CD4-positive, alpha-beta T cell treated with Interleukin-2 at 100 ng/mL for 4 hours (primary cell): ENCODE results near the gene LTBP2.
A peak's percentile ranks its signal among the peaks of the same experiment; 100 is the strongest.

Experiments used
- DNase-seq: peaks from one replicate; pipeline ENCODE4 v3.0.0-alpha.2; 2020; ENCODE audit warnings: low spot score

The LTBP2 gene

GRCh38 chr14:74507085-74507484 is 105.0 kb downstream of the LTBP2 start:
- DNase-seq, result no peak

GRCh38 chr14:74506411-74506851 is 105.6 kb downstream of the LTBP2 start:
- no peak for DNase-seq

- DNase-seq, result no peak
These were observed 106.2 kb downstream of the LTBP2 start for GRCh38 chr14:74505831-74506230.

- DNase-seq, result no peak
These were observed 106.9 kb downstream of the LTBP2 start for GRCh38 chr14:74504874-74505720.

GRCh38 chr14:74504412-74504811 is 107.6 kb downstream of the LTBP2 start:
- DNase-seq, result no peak

GRCh38 chr14:74503938-74504335 is 108.1 kb downstream of the LTBP2 start:
- no peak for DNase-seq

- no peak for DNase-seq
These were observed 108.6 kb downstream of the LTBP2 start for GRCh38 chr14:74503291-74503937.

GRCh38 chr14:74502236-74503019 is 109.6 kb downstream of the LTBP2 start:
- DNase-seq, result no peak

- DNase-seq, result no peak
These were observed 110.3 kb downstream of the LTBP2 start for GRCh38 chr14:74501691-74502090.

- no peak for DNase-seq
These were observed 110.9 kb downstream of the LTBP2 start for GRCh38 chr14:74501135-74501614.

GRCh38 chr14:74500417-74501134 is 111.5 kb downstream of the LTBP2 start:
- DNase-seq, result no peak

GRCh38 chr14:74495356-74495755 is 116.7 kb downstream of the LTBP2 start:
- peak; percentile 78 for DNase-seq

- peak; percentile 99 for DNase-seq
These were observed 118.4 kb downstream of the LTBP2 start, which contains the start of gene ISCA2 for GRCh38 chr14:74493343-74494261. Gene ISCA2, plus strand, starts transcription at chr14:74493765. Its CDS starts 10 bp downstream, at chr14:74493775.

- DNase-seq, result no peak
These were observed 119.2 kb downstream of the LTBP2 start, which contains the start of gene NPC2 for GRCh38 chr14:74492776-74493342. Gene NPC2, minus strand, starts transcription at chr14:74493305. Its CDS starts 31 bp downstream, at chr14:74493274.

- DNase-seq, result peak; percentile 14
These were observed 119.9 kb downstream of the LTBP2 start for GRCh38 chr14:74491956-74492775.

GRCh38 chr14:74490486-74490885 is 121.6 kb downstream of the LTBP2 start:
- no peak for DNase-seq

- peak; percentile 48 for DNase-seq
These were observed 123.1 kb downstream of the LTBP2 start for GRCh38 chr14:74488786-74489397.

- DNase-seq, result no peak
These were observed 125.9 kb downstream of the LTBP2 start for GRCh38 chr14:74486164-74486563.

- no peak for DNase-seq
These were observed 128.7 kb downstream of the LTBP2 start for GRCh38 chr14:74483321-74483720.
